Neuronal stem cell (in vitro differentiated cells): ENCODE results near the gene NPEPPS.
"Not testable (repeated sequence)": the region's sequence is repeated elsewhere in the genome, so short reads cannot be mapped to it uniquely, and the experiment has no call there.

Source experiments
- DNase-seq: peaks from one replicate; pipeline ENCODE4 v3.0.0-alpha.2; 2013; ENCODE audit warnings: low spot score
- H2AFZ ChIP-seq: one replicate; pipeline ENCODE4 v1.6.1; 2013; ENCODE audit warnings: mild to moderate bottlenecking, low read length, inconsistent platforms
- H2AK5ac ChIP-seq: 2 replicates; pipeline ENCODE4 v1.6.1; 2013; ENCODE audit warnings: low read depth, mild to moderate bottlenecking, inconsistent platforms, low read length, moderate library complexity, mixed read lengths
- H2BK120ac ChIP-seq: 2 replicates; pipeline ENCODE4 v1.6.1; 2013; ENCODE audit warnings: low read depth, mild to moderate bottlenecking, inconsistent platforms, low read length, moderate library complexity, mixed read lengths
- H2BK12ac ChIP-seq: one replicate; pipeline ENCODE4 v1.6.1; 2013; ENCODE audit warnings: low read length, inconsistent platforms
- H2BK15ac ChIP-seq: 2 replicates; pipeline ENCODE4 v1.6.1; 2013; ENCODE audit warnings: mild to moderate bottlenecking, low read length, inconsistent platforms, mixed read lengths
- H2BK5ac ChIP-seq: one replicate; pipeline ENCODE4 v1.6.1; 2013; ENCODE audit warnings: inconsistent platforms, mild to moderate bottlenecking, low read length, moderate library complexity
- H3K14ac ChIP-seq: one replicate; pipeline ENCODE4 v1.6.1; 2013; ENCODE audit warnings: low read length, inconsistent platforms
- H3K18ac ChIP-seq: 2 replicates; pipeline ENCODE4 v1.6.1; 2013; ENCODE audit warnings: low read length, inconsistent platforms
- H3K23ac ChIP-seq: 2 replicates; pipeline ENCODE4 v1.6.1; 2013; ENCODE audit warnings: low read depth, mild to moderate bottlenecking, mixed read lengths, low read length, inconsistent platforms; ENCODE audit not compliant: poor library complexity
- H3K27ac ChIP-seq: replicated peaks from 3 replicates; pipeline ENCODE4 v1.5.1; 2013; ENCODE audit warnings: low read length, inconsistent platforms
- H3K27me3 ChIP-seq, 3 experiments: 2 replicates each; pipeline ENCODE4 v1.6.1; 2013; ENCODE audit warnings: low read length in 3 of 3, mild to moderate bottlenecking in 2 of 3, inconsistent platforms in 1 of 3, low read depth in 1 of 3, mixed read lengths in 1 of 3, moderate library complexity in 1 of 3; ENCODE audit not compliant: control insufficient read depth in 3 of 3, insufficient read depth in 3 of 3
- H3K36me3 ChIP-seq, 2 donors: replicated peaks in 1 of 2; 2 replicates each; pipeline ENCODE4 v1.6.1; 2013; ENCODE audit warnings: low read length in 2 of 2; ENCODE audit not compliant: control insufficient read depth in 2 of 2, insufficient read depth in 2 of 2
- H3K4ac ChIP-seq: 2 replicates; pipeline ENCODE4 v1.6.1; 2013; ENCODE audit warnings: inconsistent platforms, mild to moderate bottlenecking, low read length, moderate library complexity
- H3K4me1 ChIP-seq, 2 donors: 1 replicate in 1 of 2; 2 replicates in 1 of 2; pipeline ENCODE4 v1.6.1; 2013; ENCODE audit warnings: low read length in 2 of 2, low read depth in 1 of 2; ENCODE audit not compliant: control insufficient read depth in 2 of 2, insufficient read depth in 1 of 2
- H3K4me2 ChIP-seq: one replicate; pipeline ENCODE4 v1.6.1; 2013; ENCODE audit warnings: mild to moderate bottlenecking, low read length, inconsistent platforms; ENCODE audit not compliant: insufficient read depth, poor library complexity, severe bottlenecking
- H3K4me3 ChIP-seq, 2 donors: 2 replicates each; pipeline ENCODE4 v1.5.1; 2013; ENCODE audit warnings: low read length in 2 of 2, mild to moderate bottlenecking in 2 of 2, inconsistent platforms in 1 of 2, moderate library complexity in 1 of 2
- H3K79me1 ChIP-seq: one replicate; pipeline ENCODE4 v1.6.1; 2013; ENCODE audit warnings: low read depth, mild to moderate bottlenecking, inconsistent platforms, low read length, moderate library complexity
- H3K9ac ChIP-seq: one replicate; pipeline ENCODE4 v1.6.1; 2013; ENCODE audit warnings: mild to moderate bottlenecking, low read depth, low read length, inconsistent platforms; ENCODE audit not compliant: poor library complexity
- H3K9me3 ChIP-seq, 2 donors: replicated peaks in 1 of 2; 2 replicates each; pipeline versions ENCODE3 to v1.6.1; 2013; ENCODE audit warnings: low read length in 2 of 2, mild to moderate bottlenecking in 2 of 2, inconsistent platforms in 1 of 2, low read depth in 1 of 2, mixed read lengths in 1 of 2, moderate library complexity in 1 of 2; ENCODE audit not compliant: control insufficient read depth in 2 of 2, insufficient read depth in 1 of 2
- H4K8ac ChIP-seq: one replicate; pipeline ENCODE4 v1.6.1; 2013; ENCODE audit warnings: low read depth, mild to moderate bottlenecking, inconsistent platforms, low read length, moderate library complexity
- H4K91ac ChIP-seq: one replicate; pipeline ENCODE4 v1.6.1; 2013; ENCODE audit warnings: low read length, low read depth, mild to moderate bottlenecking, inconsistent platforms; ENCODE audit not compliant: poor library complexity
- WGBS, 2 donors: extraction: QIAGEN DNeasy Blood & Tissue Kit; methylation state at CpG; one replicate each; pipeline ENCODE4 v1.1.7; 2013; ENCODE audit warnings: missing lambda C conversion rate in 2 of 2, mixed read lengths in 1 of 2; ENCODE audit not compliant: insufficient read length in 2 of 2, insufficient replicate concordance in 1 of 2; ENCODE audit errors: extremely low coverage in 2 of 2; 5-methylcytosine and 5-hydroxymethylcytosine counted together

NPEPPS gene

DNA sequence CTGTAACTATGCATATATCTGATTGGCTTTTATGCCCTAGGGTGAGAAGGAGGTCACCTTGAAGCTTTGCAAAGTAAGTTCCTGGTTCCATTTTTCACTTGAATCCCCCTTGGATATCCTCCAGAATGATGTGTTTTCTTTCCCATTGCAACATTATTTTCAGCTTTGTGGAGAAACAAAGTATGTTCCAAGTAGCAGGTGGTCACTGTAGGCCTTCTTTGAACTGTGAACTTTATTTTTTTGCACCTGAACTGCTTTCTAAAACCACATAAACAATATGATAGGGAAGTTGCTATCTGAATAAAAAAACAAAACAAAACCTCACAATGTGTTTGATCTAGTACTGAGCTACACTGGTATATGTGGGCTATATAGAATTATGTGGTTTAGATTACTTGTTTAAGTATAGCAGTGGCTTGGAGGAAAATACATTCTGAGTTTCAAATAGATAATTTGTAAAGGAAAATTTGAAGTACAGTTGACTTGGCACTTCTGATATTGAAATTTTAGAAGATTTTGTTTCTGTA, 29.7 kb downstream of the NPEPPS start:
- not testable (repeated sequence) for H3K27me3 ChIP-seq, H3K14ac ChIP-seq, H3K36me3 ChIP-seq, H3K23ac ChIP-seq, H2BK12ac ChIP-seq, H3K4ac ChIP-seq, H2BK120ac ChIP-seq, H3K4me3 ChIP-seq, H2AFZ ChIP-seq, H4K8ac ChIP-seq, H3K27ac ChIP-seq, H3K18ac ChIP-seq, H2BK5ac ChIP-seq, H2BK15ac ChIP-seq, H4K91ac ChIP-seq, H2AK5ac ChIP-seq, H3K4me2 ChIP-seq, H3K79me1 ChIP-seq, H3K9ac ChIP-seq, H3K9me3 ChIP-seq, DNase-seq, H3K4me1 ChIP-seq

DNA sequence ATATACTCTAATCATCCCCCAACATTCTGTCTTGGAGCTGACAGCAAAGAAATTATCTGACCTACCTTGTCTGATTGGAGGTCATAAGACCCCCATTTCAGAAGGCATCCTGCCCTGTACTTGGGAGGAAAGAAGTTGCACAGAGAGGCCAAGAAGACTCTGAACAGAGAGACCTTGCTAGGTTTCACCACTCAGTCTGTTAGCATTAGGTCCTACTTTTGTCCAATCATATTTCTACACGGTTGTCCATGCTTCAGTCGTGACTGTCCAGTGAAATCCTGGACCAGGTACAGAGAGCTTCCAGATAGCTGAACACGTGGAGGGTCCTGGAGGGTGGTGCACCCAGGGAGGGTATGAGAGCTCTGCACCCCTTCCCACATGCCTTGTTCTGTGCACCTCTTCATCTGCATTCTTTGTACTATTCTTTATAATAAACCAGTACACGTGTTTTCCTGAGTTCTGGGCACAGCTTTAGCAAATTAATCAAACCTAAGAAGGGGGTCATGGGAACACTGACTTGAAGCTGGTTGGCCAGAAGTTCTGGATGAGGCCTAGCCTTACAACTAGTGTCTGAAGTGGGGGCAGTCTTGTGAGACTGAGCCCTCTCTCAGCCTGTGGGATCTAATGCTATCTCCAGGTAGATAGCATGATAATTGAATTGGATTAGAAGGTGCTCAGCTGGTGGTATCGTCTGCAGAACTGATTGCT, 30.9 kb downstream of the NPEPPS start:
- not testable (repeated sequence) for H2AFZ ChIP-seq, H2BK12ac ChIP-seq, H3K14ac ChIP-seq, H3K36me3 ChIP-seq, H3K4me3 ChIP-seq, H2BK120ac ChIP-seq, H2AK5ac ChIP-seq, DNase-seq, H3K9me3 ChIP-seq, H2BK15ac ChIP-seq, H3K4me1 ChIP-seq, H3K18ac ChIP-seq, H3K79me1 ChIP-seq, H4K91ac ChIP-seq, H3K4ac ChIP-seq, H3K9ac ChIP-seq, H2BK5ac ChIP-seq, H4K8ac ChIP-seq, H3K23ac ChIP-seq, H3K4me2 ChIP-seq, H3K27ac ChIP-seq, H3K27me3 ChIP-seq
- WGBS, 2 donors: no CpG with 5 or more reads among the region's 5 CpGs

DNA sequence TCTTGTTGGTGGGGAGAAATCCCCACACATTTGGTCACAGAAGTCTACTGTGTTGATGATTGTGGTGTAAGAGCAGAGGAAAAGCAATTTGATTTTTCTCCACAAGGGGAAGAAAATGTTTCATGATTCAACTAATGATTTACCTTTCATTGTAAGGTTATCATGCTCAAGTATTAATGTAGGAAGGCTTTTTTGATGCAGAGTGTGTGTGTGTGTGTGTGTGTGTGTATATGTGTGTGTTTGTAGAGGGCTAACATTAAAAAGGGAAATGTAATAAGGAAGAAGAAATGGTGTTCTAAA, 31.4 kb downstream of the NPEPPS start:
- H3K18ac ChIP-seq, H3K4me3 ChIP-seq, H4K91ac ChIP-seq, H3K27ac ChIP-seq, H3K23ac ChIP-seq, H2AK5ac ChIP-seq, DNase-seq, H3K79me1 ChIP-seq, H2BK5ac ChIP-seq, H3K4me2 ChIP-seq, H4K8ac ChIP-seq, H2BK12ac ChIP-seq, H2BK15ac ChIP-seq, H3K36me3 ChIP-seq, H2BK120ac ChIP-seq, H3K4ac ChIP-seq, H3K4me1 ChIP-seq, H3K27me3 ChIP-seq, H3K9ac ChIP-seq, H2AFZ ChIP-seq, H3K14ac ChIP-seq, H3K9me3 ChIP-seq: not testable (repeated sequence)

DNA sequence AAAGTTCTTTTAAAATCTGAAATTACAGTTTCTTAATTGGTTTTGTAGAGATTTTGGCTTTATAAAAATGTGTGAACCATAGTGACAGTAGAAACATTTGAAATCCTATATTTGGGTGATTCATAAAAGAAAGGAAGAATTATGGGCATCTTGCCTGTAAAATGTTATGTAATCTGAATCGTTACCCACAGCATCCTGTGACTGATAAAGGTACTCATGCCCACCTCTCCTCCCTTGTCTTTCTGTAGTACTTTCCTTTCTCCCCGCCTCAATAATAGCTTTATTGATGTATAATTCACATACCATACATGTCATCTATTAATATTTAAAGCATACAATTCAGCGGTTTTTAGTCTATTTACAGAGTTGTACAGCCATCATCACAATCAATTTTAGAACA, 36.4 kb downstream of the NPEPPS start:
- not testable (repeated sequence) for H2BK120ac ChIP-seq, H3K4me2 ChIP-seq, H3K27me3 ChIP-seq, H3K18ac ChIP-seq, H2BK5ac ChIP-seq, H2AFZ ChIP-seq, H3K9me3 ChIP-seq, H2BK15ac ChIP-seq, H3K4ac ChIP-seq, DNase-seq, H3K4me1 ChIP-seq, H2AK5ac ChIP-seq, H4K91ac ChIP-seq, H3K79me1 ChIP-seq, H3K14ac ChIP-seq, H2BK12ac ChIP-seq, H3K9ac ChIP-seq, H3K23ac ChIP-seq, H4K8ac ChIP-seq, H3K27ac ChIP-seq, H3K4me3 ChIP-seq
- peaks cover 0 to 21% of the 10 kb centered on the region in 2 donors for H3K36me3 ChIP-seq
- no CpG with 5 or more reads among the region's 3 CpGs for WGBS, 2 donors
